ENCODE data around the gene MORC3. TPM values are rescaled to one million over a fixed set of nuclear protein-coding genes. Genes with fewer than 3 reads are reported as not detected.
A peak's percentile ranks its signal among the peaks of the same experiment; 100 is the strongest.
"Not testable (repeated sequence)": the region's sequence is repeated elsewhere in the genome, so short reads cannot be mapped to it uniquely, and the experiment has no call there.

The MORC3 gene, protein sequence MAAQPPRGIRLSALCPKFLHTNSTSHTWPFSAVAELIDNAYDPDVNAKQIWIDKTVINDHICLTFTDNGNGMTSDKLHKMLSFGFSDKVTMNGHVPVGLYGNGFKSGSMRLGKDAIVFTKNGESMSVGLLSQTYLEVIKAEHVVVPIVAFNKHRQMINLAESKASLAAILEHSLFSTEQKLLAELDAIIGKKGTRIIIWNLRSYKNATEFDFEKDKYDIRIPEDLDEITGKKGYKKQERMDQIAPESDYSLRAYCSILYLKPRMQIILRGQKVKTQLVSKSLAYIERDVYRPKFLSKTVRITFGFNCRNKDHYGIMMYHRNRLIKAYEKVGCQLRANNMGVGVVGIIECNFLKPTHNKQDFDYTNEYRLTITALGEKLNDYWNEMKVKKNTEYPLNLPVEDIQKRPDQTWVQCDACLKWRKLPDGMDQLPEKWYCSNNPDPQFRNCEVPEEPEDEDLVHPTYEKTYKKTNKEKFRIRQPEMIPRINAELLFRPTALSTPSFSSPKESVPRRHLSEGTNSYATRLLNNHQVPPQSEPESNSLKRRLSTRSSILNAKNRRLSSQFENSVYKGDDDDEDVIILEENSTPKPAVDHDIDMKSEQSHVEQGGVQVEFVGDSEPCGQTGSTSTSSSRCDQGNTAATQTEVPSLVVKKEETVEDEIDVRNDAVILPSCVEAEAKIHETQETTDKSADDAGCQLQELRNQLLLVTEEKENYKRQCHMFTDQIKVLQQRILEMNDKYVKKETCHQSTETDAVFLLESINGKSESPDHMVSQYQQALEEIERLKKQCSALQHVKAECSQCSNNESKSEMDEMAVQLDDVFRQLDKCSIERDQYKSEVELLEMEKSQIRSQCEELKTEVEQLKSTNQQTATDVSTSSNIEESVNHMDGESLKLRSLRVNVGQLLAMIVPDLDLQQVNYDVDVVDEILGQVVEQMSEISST
- total RNA-seq, result 21.2 and 25.9 TPM in 2 replicates

- H3K36me3 ChIP-seq (ENCODE audit: control insufficient read depth, insufficient read depth, low read length), result no peaks in the 10 kb centered on the region
- peak; percentile 92 for DNase-seq (ENCODE audit: low read depth)
- H3K4me3 ChIP-seq (ENCODE audit: low read depth, low read length), result peak within 1 kb of the TSS; percentile 79
- TF ChIP-seq, protein P1, sequence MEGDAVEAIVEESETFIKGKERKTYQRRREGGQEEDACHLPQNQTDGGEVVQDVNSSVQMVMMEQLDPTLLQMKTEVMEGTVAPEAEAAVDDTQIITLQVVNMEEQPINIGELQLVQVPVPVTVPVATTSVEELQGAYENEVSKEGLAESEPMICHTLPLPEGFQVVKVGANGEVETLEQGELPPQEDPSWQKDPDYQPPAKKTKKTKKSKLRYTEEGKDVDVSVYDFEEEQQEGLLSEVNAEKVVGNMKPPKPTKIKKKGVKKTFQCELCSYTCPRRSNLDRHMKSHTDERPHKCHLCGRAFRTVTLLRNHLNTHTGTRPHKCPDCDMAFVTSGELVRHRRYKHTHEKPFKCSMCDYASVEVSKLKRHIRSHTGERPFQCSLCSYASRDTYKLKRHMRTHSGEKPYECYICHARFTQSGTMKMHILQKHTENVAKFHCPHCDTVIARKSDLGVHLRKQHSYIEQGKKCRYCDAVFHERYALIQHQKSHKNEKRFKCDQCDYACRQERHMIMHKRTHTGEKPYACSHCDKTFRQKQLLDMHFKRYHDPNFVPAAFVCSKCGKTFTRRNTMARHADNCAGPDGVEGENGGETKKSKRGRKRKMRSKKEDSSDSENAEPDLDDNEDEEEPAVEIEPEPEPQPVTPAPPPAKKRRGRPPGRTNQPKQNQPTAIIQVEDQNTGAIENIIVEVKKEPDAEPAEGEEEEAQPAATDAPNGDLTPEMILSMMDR (IDR thresholded peaks at IDR 0.05; ENCODE audit: insufficient read depth, low read length, poor library complexity, severe bottlenecking), result no peak
- H3K27me3 ChIP-seq (ENCODE audit: control insufficient read depth, insufficient read depth, low read length), result no peaks in the 10 kb centered on the region
Observed at GRCh38 chr21:36319767-36320420, at the start of gene MORC3. TSS of gene MORC3 (plus strand) at chr21:36320197. CDS start at chr21:36320265, 68 bp downstream.

DNA sequence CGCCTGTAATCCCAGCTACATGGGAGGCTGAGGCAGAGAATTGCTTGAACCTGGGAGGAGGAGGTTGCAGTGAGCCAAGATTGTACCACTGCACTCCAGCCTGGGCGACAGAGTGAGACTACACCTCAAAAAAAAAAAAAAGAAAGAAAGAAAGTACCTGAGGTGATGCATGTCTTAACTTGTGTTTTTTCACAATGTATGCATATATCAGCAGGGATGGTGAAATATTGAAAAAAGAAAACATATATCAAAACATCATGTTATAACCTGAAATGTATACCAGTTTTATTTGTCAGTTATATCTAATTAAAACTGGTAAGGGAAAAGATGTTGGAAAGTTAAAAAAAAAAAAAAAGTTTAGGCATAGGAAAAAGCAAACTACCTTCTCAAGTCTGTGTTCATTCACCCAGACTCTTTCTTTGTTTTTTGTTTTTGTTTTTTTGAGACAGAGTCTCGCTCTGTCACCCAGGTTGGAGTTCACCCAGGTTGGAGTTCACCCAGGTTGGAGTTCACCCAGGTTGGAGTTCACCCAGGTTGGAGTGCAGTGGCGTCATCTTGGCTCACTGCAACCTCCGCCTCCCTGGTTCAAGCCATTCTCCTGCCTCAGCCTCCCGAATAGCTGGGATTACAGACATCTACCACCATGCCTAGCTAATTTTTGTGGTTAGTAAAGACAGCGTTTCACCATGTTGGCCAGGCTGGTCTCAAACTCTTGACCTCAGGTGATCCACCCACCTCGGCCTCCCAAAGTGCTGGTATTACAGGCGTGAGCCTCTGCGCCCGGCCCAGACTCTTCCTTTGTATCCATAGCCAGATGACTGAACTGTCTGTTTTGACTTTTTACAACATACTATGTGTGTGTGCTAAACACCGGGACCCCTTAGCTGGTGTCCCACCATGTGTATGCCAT, 49.0 kb upstream of the MORC3 start:
- DNase-seq (ENCODE audit: low read depth); H3K27me3 ChIP-seq (ENCODE audit: control insufficient read depth, insufficient read depth, low read length); H3K4me3 ChIP-seq (ENCODE audit: low read depth, low read length); H3K36me3 ChIP-seq (ENCODE audit: control insufficient read depth, insufficient read depth, low read length): not testable (repeated sequence)

DNA sequence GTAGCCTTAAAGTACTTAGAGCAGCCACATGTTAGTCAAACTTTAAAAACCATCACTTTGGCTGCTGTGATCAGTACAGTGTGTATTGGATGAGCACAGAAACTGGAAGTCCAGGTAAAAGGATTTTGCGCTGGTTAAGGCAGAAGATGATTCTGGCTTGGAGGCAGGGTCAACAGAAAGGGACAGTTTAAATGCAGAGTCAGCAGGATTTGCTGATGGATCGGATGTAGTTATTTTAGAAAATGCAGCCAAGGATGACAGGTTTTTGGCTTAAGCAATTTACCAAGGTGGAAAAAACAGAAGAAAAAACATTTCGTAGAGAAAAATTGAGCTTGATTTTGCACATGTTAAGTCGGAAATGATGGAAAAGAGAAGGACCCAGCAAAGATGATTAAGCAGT, 45.9 kb upstream of the MORC3 start:
- no peak for DNase-seq (ENCODE audit: low read depth)
- TF ChIP-seq, protein P1 (IDR thresholded peaks at IDR 0.05; ENCODE audit: insufficient read depth, low read length, poor library complexity, severe bottlenecking), result no peak
- Histone ChIP-seq H3K4me3 (ENCODE audit: low read depth, low read length) (no peak overlapping the region), H3K27me3 (ENCODE audit: control insufficient read depth, insufficient read depth, low read length) (no peaks in the 10 kb centered on the region), H3K36me3 (ENCODE audit: control insufficient read depth, insufficient read depth, low read length) (peaks cover 1% of the 10 kb centered on the region)

GRCh38 chr21:36282568-36283230, 37.3 kb upstream of the MORC3 start:
- no peaks in the 10 kb centered on the region for H3K27me3 ChIP-seq (ENCODE audit: control insufficient read depth, insufficient read depth, low read length)
- no peaks in the 10 kb centered on the region for H3K36me3 ChIP-seq (ENCODE audit: control insufficient read depth, insufficient read depth, low read length)
- H3K4me3 ChIP-seq (ENCODE audit: low read depth, low read length), result no peak overlapping the region
- TF ChIP-seq, protein P1 (IDR thresholded peaks at IDR 0.05; ENCODE audit: insufficient read depth, low read length, poor library complexity, severe bottlenecking), result no peak
- DNase-seq (ENCODE audit: low read depth), result no peak

- H3K27me3 ChIP-seq (ENCODE audit: control insufficient read depth, insufficient read depth, low read length); DNase-seq (ENCODE audit: low read depth); H3K36me3 ChIP-seq (ENCODE audit: control insufficient read depth, insufficient read depth, low read length); H3K4me3 ChIP-seq (ENCODE audit: low read depth, low read length): not testable (repeated sequence)
Observed at GRCh38 chr21:36283231-36283622, 36.8 kb upstream of the MORC3 start.
